HEK293 (cell line): ENCODE measurements around the gene MDP1.
A peak's percentile ranks its signal among the peaks of the same experiment; 100 is the strongest.

Experiments
- BCL11B ChIP-seq: fragments of 450-650 bp; formaldehyde crosslinking; IDR thresholded peaks from 2 replicates; pipeline ENCODE4 v1.5.1; 2016; ENCODE audit warnings: low read depth, missing biosample characterization, missing genetic modification characterization
- GLIS2 ChIP-seq: fragments of 450-650 bp; formaldehyde crosslinking; IDR thresholded peaks from 2 replicates; pipeline ENCODE4 v1.5.1; 2016; ENCODE audit warnings: missing biosample characterization, missing genetic modification characterization
- HOXA7 ChIP-seq: sonication (generic); formaldehyde crosslinking; IDR thresholded peaks from 2 replicates; pipeline ENCODE4 v1.8.1; 2022; ENCODE audit warnings: missing genetic modification reagents, borderline replicate concordance
- HOXC10 ChIP-seq: sonication (generic); formaldehyde crosslinking; IDR thresholded peaks from 2 replicates; pipeline ENCODE4 v1.8.1; 2023; ENCODE audit warnings: mild to moderate bottlenecking, missing genetic modification reagents
- IKZF3 ChIP-seq: fragments of 450-650 bp; IDR thresholded peaks from 2 replicates; pipeline ENCODE4 v1.5.0; 2018; ENCODE audit warnings: missing biosample characterization, mild to moderate bottlenecking, missing genetic modification characterization, moderate library complexity
- KLF16 ChIP-seq: fragments of 450-650 bp; formaldehyde crosslinking; IDR thresholded peaks from 2 replicates; pipeline ENCODE4 v1.5.1; 2017; ENCODE audit warnings: missing biosample characterization, missing genetic modification characterization
- ZBTB48 ChIP-seq: fragments of 450-650 bp; formaldehyde crosslinking; IDR thresholded peaks from 2 replicates; pipeline ENCODE4 v1.5.1; 2016; ENCODE audit warnings: missing biosample characterization, missing genetic modification characterization
- ZEB2 ChIP-seq: fragments of 450-650 bp; formaldehyde crosslinking; IDR thresholded peaks from 2 replicates; pipeline ENCODE4 v1.5.1; 2016; ENCODE audit warnings: missing biosample characterization, missing genetic modification characterization
- ZFHX2 ChIP-seq: fragments of 450-650 bp; formaldehyde crosslinking; conservative IDR thresholded peaks from 2 replicates; pipeline ENCODE4 v1.5.1; 2016; ENCODE audit warnings: missing biosample characterization, missing genetic modification characterization
- ZIC2 ChIP-seq: fragments of 450-650 bp; formaldehyde crosslinking; IDR thresholded peaks from 2 replicates; pipeline ENCODE4 v1.5.1; 2016; ENCODE audit warnings: missing biosample characterization, missing genetic modification characterization
- ZNF114 ChIP-seq: fragments of 450-650 bp; formaldehyde crosslinking; IDR thresholded peaks from 2 replicates; pipeline ENCODE4 v1.5.0; 2017; ENCODE audit warnings: missing biosample characterization, missing genetic modification characterization
- ZNF146 ChIP-seq: fragments of 450-650 bp; formaldehyde crosslinking; IDR thresholded peaks from 2 replicates; pipeline ENCODE4 v1.5.1; 2016; ENCODE audit warnings: missing biosample characterization, missing genetic modification characterization
- ZNF155 ChIP-seq: fragments of 450-650 bp; formaldehyde crosslinking; IDR thresholded peaks from 2 replicates; pipeline ENCODE4 v1.5.1; 2016; ENCODE audit warnings: missing biosample characterization, missing genetic modification characterization
- ZNF24 ChIP-seq: fragments of 450-650 bp; formaldehyde crosslinking; IDR thresholded peaks from 2 replicates; pipeline ENCODE4 v1.5.1; 2016; ENCODE audit warnings: missing biosample characterization, missing genetic modification characterization
- ZNF292 ChIP-seq: fragments of 450-650 bp; formaldehyde crosslinking; IDR thresholded peaks from 2 replicates; pipeline ENCODE4 v1.5.1; 2016; ENCODE audit warnings: low read depth, missing biosample characterization, missing genetic modification characterization, borderline replicate concordance
- ZNF302 ChIP-seq: fragments of 450-650 bp; formaldehyde crosslinking; IDR thresholded peaks from 2 replicates; pipeline ENCODE4 v1.5.1; 2016; ENCODE audit warnings: missing biosample characterization, missing genetic modification characterization, low read depth
- ZNF391 ChIP-seq: fragments of 450-650 bp; formaldehyde crosslinking; IDR thresholded peaks from 2 replicates; pipeline ENCODE4 v1.5.1; 2016; ENCODE audit warnings: low read depth, missing biosample characterization, missing genetic modification characterization, borderline replicate concordance
- ZNF549 ChIP-seq: fragments of 450-650 bp; IDR thresholded peaks from 2 replicates; pipeline ENCODE4 v1.5.1; 2018; ENCODE audit warnings: missing biosample characterization, missing genetic modification characterization, mild to moderate bottlenecking, inconsistent platforms, moderate library complexity
- ZNF596 ChIP-seq: fragments of 450-650 bp; IDR thresholded peaks from 2 replicates; pipeline ENCODE4 v1.5.0; 2018; ENCODE audit warnings: missing biosample characterization, mild to moderate bottlenecking, missing genetic modification characterization, moderate library complexity
- ZNF664 ChIP-seq: fragments of 450-650 bp; formaldehyde crosslinking; IDR thresholded peaks from 2 replicates; pipeline ENCODE4 v1.5.1; 2016; ENCODE audit warnings: missing biosample characterization, missing genetic modification characterization
- ZNF777 ChIP-seq: fragments of 450-650 bp; formaldehyde crosslinking; IDR thresholded peaks from 2 replicates; pipeline ENCODE4 v1.5.1; 2017; ENCODE audit warnings: missing biosample characterization, missing genetic modification characterization, borderline replicate concordance
- ZNF785 ChIP-seq: fragments of 450-650 bp; formaldehyde crosslinking; IDR thresholded peaks from 2 replicates; pipeline ENCODE4 v1.5.1; 2016; ENCODE audit warnings: missing biosample characterization, missing genetic modification characterization
- ZXDB ChIP-seq: fragments of 450-650 bp; formaldehyde crosslinking; IDR thresholded peaks from 2 replicates; pipeline ENCODE4 v1.5.1; 2016; ENCODE audit warnings: missing biosample characterization, missing genetic modification characterization
- TF ChIP-seq, protein P1 (sequence below): fragments of 450-650 bp; formaldehyde crosslinking; optimal IDR thresholded peaks from 2 replicates; pipeline ENCODE3; 2016; ENCODE audit warnings: missing biosample characterization, mild to moderate bottlenecking, missing genetic modification characterization
- TF ChIP-seq, protein P2 (sequence below): fragments of 450-650 bp; formaldehyde crosslinking; IDR thresholded peaks from 2 replicates; pipeline ENCODE4 v1.5.1; 2016; ENCODE audit warnings: missing biosample characterization, missing genetic modification characterization
- TF ChIP-seq, protein P3 (sequence below): fragments of 450-650 bp; formaldehyde crosslinking; IDR thresholded peaks from 2 replicates; pipeline ENCODE4 v1.5.1; 2016; ENCODE audit warnings: missing biosample characterization, missing genetic modification characterization, low read depth
- TF ChIP-seq, protein P4 (sequence below): fragments of 450-650 bp; formaldehyde crosslinking; IDR thresholded peaks from 2 replicates; pipeline ENCODE4 v1.5.1; 2017; ENCODE audit warnings: missing biosample characterization, missing genetic modification characterization
- TF ChIP-seq, protein P5 (sequence below): fragments of 450-650 bp; formaldehyde crosslinking; IDR thresholded peaks from 2 replicates; pipeline ENCODE4 v1.5.1; 2016; ENCODE audit warnings: missing biosample characterization, missing genetic modification characterization, borderline replicate concordance
- TF ChIP-seq, protein P6 (sequence below): fragments of 450-650 bp; formaldehyde crosslinking; IDR thresholded peaks from 2 replicates; pipeline ENCODE4 v1.5.1; 2016; ENCODE audit warnings: missing biosample characterization, missing genetic modification characterization

The MDP1 gene

DNA sequence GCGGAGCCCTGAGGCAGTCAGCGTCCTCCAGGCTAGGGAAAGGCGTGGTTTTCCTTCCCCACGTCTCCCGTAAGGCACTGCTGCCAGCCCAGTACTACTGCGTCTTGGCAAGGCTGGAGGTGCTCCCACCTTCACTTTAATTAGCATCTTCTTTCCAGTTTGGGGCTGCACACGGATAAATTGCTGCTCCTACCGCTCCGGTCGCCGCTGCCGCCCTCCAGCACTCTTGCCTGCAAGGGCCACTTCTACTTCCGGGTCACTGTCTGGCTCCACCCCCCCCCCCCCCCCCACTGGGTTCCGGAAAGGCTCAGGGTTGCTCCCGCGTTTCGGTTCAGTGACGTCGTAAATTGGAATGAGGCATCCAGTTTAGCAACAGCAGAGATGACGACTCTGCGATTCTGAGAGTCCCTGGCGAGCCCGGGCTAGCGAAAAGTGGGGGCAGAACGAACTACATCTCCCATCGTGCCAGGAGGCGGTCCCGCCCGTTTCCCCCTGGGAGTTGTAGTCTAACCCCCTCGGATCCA lies 16.3 kb upstream of the MDP1 start, which contains the start of gene NEDD8 (continued):
- no peak for TF ChIP-seq ZNF391 (tag by site-specific recombination)
- TF ChIP-seq HOXC10 (CRISPR knock-in tag) = no peak
- TF ChIP-seq ZXDB (tag by site-specific recombination) = peak; percentile 94
- TF ChIP-seq HOXA7 (CRISPR knock-in tag) = no peak
- TF ChIP-seq ZIC2 (tag by site-specific recombination) = 0 out of 2 replicates have a peak, but pooled peaks have one; percentile 14
- no peak for TF ChIP-seq ZNF292 (tag by site-specific recombination)
- 0 out of 2 replicates have a peak, but pooled peaks have one; percentile 58 for TF ChIP-seq ZNF24
- TF ChIP-seq ZNF155 (tag by site-specific recombination) = no peak
- 0 out of 2 replicates have a peak, but pooled peaks have one; percentile 31 for TF ChIP-seq IKZF3
- peak; percentile 40; the same call in 1 of the 2 replicates for TF ChIP-seq KLF16 (tag by site-specific recombination)
- no peak for TF ChIP-seq ZNF302 (tag by site-specific recombination)
- TF ChIP-seq, protein P1, sequence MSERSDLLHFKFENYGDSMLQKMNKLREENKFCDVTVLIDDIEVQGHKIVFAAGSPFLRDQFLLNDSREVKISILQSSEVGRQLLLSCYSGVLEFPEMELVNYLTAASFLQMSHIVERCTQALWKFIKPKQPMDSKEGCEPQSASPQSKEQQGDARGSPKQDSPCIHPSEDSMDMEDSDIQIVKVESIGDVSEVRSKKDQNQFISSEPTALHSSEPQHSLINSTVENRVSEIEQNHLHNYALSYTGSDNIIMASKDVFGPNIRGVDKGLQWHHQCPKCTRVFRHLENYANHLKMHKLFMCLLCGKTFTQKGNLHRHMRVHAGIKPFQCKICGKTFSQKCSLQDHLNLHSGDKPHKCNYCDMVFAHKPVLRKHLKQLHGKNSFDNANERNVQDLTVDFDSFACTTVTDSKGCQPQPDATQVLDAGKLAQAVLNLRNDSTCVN (tag by site-specific recombination) = peak; percentile 18
- TF ChIP-seq ZNF596 (tag by site-specific recombination) = no peak
- TF ChIP-seq BCL11B (tag by site-specific recombination) = no peak
- TF ChIP-seq, protein P2, sequence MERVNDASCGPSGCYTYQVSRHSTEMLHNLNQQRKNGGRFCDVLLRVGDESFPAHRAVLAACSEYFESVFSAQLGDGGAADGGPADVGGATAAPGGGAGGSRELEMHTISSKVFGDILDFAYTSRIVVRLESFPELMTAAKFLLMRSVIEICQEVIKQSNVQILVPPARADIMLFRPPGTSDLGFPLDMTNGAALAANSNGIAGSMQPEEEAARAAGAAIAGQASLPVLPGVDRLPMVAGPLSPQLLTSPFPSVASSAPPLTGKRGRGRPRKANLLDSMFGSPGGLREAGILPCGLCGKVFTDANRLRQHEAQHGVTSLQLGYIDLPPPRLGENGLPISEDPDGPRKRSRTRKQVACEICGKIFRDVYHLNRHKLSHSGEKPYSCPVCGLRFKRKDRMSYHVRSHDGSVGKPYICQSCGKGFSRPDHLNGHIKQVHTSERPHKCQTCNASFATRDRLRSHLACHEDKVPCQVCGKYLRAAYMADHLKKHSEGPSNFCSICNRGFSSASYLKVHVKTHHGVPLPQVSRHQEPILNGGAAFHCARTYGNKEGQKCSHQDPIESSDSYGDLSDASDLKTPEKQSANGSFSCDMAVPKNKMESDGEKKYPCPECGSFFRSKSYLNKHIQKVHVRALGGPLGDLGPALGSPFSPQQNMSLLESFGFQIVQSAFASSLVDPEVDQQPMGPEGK (tag by site-specific recombination) = peak; percentile 53
- no peak for TF ChIP-seq ZNF114 (tag by site-specific recombination)
- no peak for TF ChIP-seq ZNF146
- TF ChIP-seq ZBTB48 (tag by site-specific recombination) = no peak
- peak; percentile 47 for TF ChIP-seq GLIS2 (tag by site-specific recombination)
- TF ChIP-seq, protein P3, sequence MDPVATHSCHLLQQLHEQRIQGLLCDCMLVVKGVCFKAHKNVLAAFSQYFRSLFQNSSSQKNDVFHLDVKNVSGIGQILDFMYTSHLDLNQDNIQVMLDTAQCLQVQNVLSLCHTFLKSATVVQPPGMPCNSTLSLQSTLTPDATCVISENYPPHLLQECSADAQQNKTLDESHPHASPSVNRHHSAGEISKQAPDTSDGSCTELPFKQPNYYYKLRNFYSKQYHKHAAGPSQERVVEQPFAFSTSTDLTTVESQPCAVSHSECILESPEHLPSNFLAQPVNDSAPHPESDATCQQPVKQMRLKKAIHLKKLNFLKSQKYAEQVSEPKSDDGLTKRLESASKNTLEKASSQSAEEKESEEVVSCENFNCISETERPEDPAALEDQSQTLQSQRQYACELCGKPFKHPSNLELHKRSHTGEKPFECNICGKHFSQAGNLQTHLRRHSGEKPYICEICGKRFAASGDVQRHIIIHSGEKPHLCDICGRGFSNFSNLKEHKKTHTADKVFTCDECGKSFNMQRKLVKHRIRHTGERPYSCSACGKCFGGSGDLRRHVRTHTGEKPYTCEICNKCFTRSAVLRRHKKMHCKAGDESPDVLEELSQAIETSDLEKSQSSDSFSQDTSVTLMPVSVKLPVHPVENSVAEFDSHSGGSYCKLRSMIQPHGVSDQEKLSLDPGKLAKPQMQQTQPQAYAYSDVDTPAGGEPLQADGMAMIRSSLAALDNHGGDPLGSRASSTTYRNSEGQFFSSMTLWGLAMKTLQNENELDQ (tag by site-specific recombination) = no peak
- no peak for TF ChIP-seq ZFHX2 (tag by site-specific recombination)
- TF ChIP-seq ZNF785 (tag by site-specific recombination) = no peak
- TF ChIP-seq, protein P4, sequence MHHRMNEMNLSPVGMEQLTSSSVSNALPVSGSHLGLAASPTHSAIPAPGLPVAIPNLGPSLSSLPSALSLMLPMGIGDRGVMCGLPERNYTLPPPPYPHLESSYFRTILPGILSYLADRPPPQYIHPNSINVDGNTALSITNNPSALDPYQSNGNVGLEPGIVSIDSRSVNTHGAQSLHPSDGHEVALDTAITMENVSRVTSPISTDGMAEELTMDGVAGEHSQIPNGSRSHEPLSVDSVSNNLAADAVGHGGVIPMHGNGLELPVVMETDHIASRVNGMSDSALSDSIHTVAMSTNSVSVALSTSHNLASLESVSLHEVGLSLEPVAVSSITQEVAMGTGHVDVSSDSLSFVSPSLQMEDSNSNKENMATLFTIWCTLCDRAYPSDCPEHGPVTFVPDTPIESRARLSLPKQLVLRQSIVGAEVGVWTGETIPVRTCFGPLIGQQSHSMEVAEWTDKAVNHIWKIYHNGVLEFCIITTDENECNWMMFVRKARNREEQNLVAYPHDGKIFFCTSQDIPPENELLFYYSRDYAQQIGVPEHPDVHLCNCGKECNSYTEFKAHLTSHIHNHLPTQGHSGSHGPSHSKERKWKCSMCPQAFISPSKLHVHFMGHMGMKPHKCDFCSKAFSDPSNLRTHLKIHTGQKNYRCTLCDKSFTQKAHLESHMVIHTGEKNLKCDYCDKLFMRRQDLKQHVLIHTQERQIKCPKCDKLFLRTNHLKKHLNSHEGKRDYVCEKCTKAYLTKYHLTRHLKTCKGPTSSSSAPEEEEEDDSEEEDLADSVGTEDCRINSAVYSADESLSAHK = no peak
- TF ChIP-seq ZNF664 = no peak
- peak; percentile 69 for TF ChIP-seq ZEB2 (tag by site-specific recombination)
- TF ChIP-seq ZNF549 (tag by site-specific recombination) = no peak
- TF ChIP-seq, protein P5, sequence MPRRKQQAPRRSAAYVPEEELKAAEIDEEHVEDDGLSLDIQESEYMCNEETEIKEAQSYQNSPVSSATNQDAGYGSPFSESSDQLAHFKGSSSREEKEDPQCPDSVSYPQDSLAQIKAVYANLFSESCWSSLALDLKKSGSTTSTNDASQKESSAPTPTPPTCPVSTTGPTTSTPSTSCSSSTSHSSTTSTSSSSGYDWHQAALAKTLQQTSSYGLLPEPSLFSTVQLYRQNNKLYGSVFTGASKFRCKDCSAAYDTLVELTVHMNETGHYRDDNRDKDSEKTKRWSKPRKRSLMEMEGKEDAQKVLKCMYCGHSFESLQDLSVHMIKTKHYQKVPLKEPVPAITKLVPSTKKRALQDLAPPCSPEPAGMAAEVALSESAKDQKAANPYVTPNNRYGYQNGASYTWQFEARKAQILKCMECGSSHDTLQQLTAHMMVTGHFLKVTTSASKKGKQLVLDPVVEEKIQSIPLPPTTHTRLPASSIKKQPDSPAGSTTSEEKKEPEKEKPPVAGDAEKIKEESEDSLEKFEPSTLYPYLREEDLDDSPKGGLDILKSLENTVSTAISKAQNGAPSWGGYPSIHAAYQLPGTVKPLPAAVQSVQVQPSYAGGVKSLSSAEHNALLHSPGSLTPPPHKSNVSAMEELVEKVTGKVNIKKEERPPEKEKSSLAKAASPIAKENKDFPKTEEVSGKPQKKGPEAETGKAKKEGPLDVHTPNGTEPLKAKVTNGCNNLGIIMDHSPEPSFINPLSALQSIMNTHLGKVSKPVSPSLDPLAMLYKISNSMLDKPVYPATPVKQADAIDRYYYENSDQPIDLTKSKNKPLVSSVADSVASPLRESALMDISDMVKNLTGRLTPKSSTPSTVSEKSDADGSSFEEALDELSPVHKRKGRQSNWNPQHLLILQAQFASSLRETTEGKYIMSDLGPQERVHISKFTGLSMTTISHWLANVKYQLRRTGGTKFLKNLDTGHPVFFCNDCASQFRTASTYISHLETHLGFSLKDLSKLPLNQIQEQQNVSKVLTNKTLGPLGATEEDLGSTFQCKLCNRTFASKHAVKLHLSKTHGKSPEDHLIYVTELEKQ (tag by site-specific recombination) = no peak
- TF ChIP-seq, protein P6, sequence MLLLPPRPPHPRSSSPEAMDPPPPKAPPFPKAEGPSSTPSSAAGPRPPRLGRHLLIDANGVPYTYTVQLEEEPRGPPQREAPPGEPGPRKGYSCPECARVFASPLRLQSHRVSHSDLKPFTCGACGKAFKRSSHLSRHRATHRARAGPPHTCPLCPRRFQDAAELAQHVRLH (tag by site-specific recombination) = no peak
- TF ChIP-seq ZNF777 = no peak
